OCI-LY7 (cell line): Measurements from ENCODE around the gene CCT8. TPM values are rescaled to one million over a fixed set of nuclear protein-coding genes. Genes with fewer than 3 reads are reported as not detected.

Experiments
- BruUV-seq: library from RNA; stranded (reverse); fragments of 400-500 nt; replicated peaks from 2 replicates; lab custom pipeline; 2021; lab: Mats Ljungman, UMichigan
- CTCF ChIA-PET: fragments of 300-600 bp; sonication (Branson Sonifier 250); formaldehyde crosslinking; loops from one replicate; lab custom pipeline; 2022; ENCODE audit warnings: antibody characterized with exemption; ENCODE audit not compliant: unreplicated experiment; lab: Charles Lee
- POLR2A ChIA-PET: fragments of 300-600 bp; sonication (Branson Sonifier 250); formaldehyde crosslinking; loops from one replicate; lab custom pipeline; 2022; ENCODE audit warnings: antibody characterized with exemption; lab: Charles Lee
- DNase-seq: peaks from one replicate; pipeline ENCODE4 v3.0.0-alpha.2; 2015; ENCODE audit warnings: low spot score
- H2AFZ ChIP-seq: fragments of 200-600 bp; sonication (generic), shearing (Covaris generic); 2 replicates; pipeline ENCODE4 v1.6.1; 2014; ENCODE audit warnings: mild to moderate bottlenecking, antibody characterized with exemption, low read length, moderate library complexity
- H3K27ac ChIP-seq: fragments of 200-600 bp; sonication (generic); 2 replicates; pipeline ENCODE4 v1.5.1; 2014; ENCODE audit warnings: mixed run types, low read depth, mild to moderate bottlenecking, moderate library complexity, low read length, inconsistent platforms; ENCODE audit not compliant: poor library complexity, severe bottlenecking
- H3K36me3 ChIP-seq: fragments of 200-600 bp; sonication (generic); 2 replicates; pipeline ENCODE4 v1.6.1; 2014; ENCODE audit warnings: mild to moderate bottlenecking, antibody characterized with exemption, low read length, moderate library complexity, mixed read lengths; ENCODE audit not compliant: insufficient read depth
- H3K4me1 ChIP-seq: fragments of 200-600 bp; sonication (generic); 2 replicates; pipeline ENCODE4 v1.5.1; 2014; ENCODE audit warnings: mild to moderate bottlenecking, low read length; ENCODE audit not compliant: insufficient read depth, poor library complexity, severe bottlenecking
- H3K4me2 ChIP-seq: fragments of 200-600 bp; sonication (generic); 2 replicates; pipeline ENCODE4 v1.6.1; 2014; ENCODE audit warnings: mild to moderate bottlenecking, low read length
- H3K4me3 ChIP-seq: fragments of 200-600 bp; sonication (generic); 2 replicates; pipeline ENCODE4 v1.5.1; 2014; ENCODE audit warnings: mild to moderate bottlenecking, low read depth, low read length; ENCODE audit not compliant: poor library complexity, severe bottlenecking
- H3K79me2 ChIP-seq: fragments of 200-600 bp; sonication (generic); 2 replicates; pipeline ENCODE4 v1.6.1; 2016; ENCODE audit warnings: low read depth, mild to moderate bottlenecking, low read length, moderate library complexity, mixed read lengths; ENCODE audit not compliant: insufficient read depth
- H3K9me2 ChIP-seq: fragments of 200-600 bp; sonication (generic); 2 replicates; pipeline ENCODE4 v1.6.1; 2016; ENCODE audit warnings: mild to moderate bottlenecking, low read length, mixed read lengths; ENCODE audit not compliant: insufficient read depth
- H3K9me3 ChIP-seq: fragments of 200-600 bp; sonication (generic); 2 replicates; pipeline ENCODE4 v1.6.1; 2014; ENCODE audit warnings: mild to moderate bottlenecking, mixed run types, low read length, mixed read lengths
- H4K20me1 ChIP-seq: fragments of 200-600 bp; sonication (generic); 2 replicates; pipeline ENCODE4 v1.6.1; 2014; ENCODE audit warnings: mild to moderate bottlenecking, antibody characterized with exemption, low read length, moderate library complexity, mixed read lengths; ENCODE audit not compliant: insufficient read depth
- CTCF ChIP-seq: fragments of 200-600 bp; sonication (generic); conservative IDR thresholded peaks from 2 replicates; pipeline ENCODE4 v1.5.1; 2014; ENCODE audit warnings: mild to moderate bottlenecking, antibody characterized with exemption, low read length, moderate library complexity, mixed read lengths
- EZH2phosphoT487 ChIP-seq: fragments of 200-600 bp; sonication (generic); IDR thresholded peaks from 2 replicates; pipeline ENCODE4 v1.6.1; 2018; ENCODE audit warnings: low read depth, borderline replicate concordance, mild to moderate bottlenecking, mixed run types, antibody characterized with exemption, low read length, moderate library complexity, mixed read lengths
- intact Hi-C: fragments of 100-400 bp; cut with micrococcal nuclease; formaldehyde crosslinking; loops from one replicate; pipeline ENCODE4 v1.10.0; 2022; ENCODE audit not compliant: unreplicated experiment
- total RNA-seq, 2 experiments: library from RNA; depleted of rRNA in 1 of 2; stranded (reverse); fragments of >200 nt in 1 of 2; shearing (Covaris generic) in 1 of 2; gene quantifications; 2 replicates each; pipeline ENCODE4 v1.2.3, GENCODE V29; 2014 to 2022

CCT8 gene
- total RNA-seq, 2 experiments from 2014 or later, result 229 to 375 TPM

GRCh38 chr21:29082046-29082815 lies 8.8 kb upstream of the CCT8 start:
- no peaks in the 10 kb centered on the region for H4K20me1 ChIP-seq
- H2AFZ ChIP-seq, result no peak overlapping the region
- H3K27ac ChIP-seq, result no peak overlapping the region
- no peak for DNase-seq
- no TSS peak for BruUV-seq
- TF ChIP-seq EZH2phosphoT487 (no peak), CTCF (no peak)
- no peaks in the 10 kb centered on the region for H3K9me3 ChIP-seq
- POLR2A ChIA-PET, result interaction anchor here (0.6 to 2.9 kb wide), 6 partner anchors 10 to 89 kb away, joined by 3 to 12 read pairs (median 4); no protein-coding TSS in a partner anchor
- no peaks in the 10 kb centered on the region; the same call in 1 of the 2 replicates for H3K79me2 ChIP-seq
- no peak overlapping the region for H3K4me3 ChIP-seq
- CTCF ChIA-PET, result no interaction called here
- H3K36me3 ChIP-seq, result no peaks in the 10 kb centered on the region
- H3K9me2 ChIP-seq, result no peaks in the 10 kb centered on the region
- no peak overlapping the region for H3K4me2 ChIP-seq
- peaks cover 24% of the 10 kb centered on the region for H3K4me1 ChIP-seq
- intact Hi-C loops, result no loop called here

GRCh38 chr21:29080454-29080941 lies 7.0 kb upstream of the CCT8 start:
- Histone ChIP-seq H2AFZ (no peak overlapping the region), H3K4me1 (peaks cover 27% of the 10 kb centered on the region), H3K4me3 (no peak overlapping the region), H3K4me2 (no peak overlapping the region), H3K27ac (no peak overlapping the region), H3K36me3 (no peaks in the 10 kb centered on the region), H3K9me3 (no peaks in the 10 kb centered on the region), H3K79me2 (no peaks in the 10 kb centered on the region; the same call in 1 of the 2 replicates), H4K20me1 (no peaks in the 10 kb centered on the region), H3K9me2 (no peaks in the 10 kb centered on the region)
- no TSS peak for BruUV-seq
- ChIA-PET CTCF (interaction anchor here (0.5 kb wide), 1 partner anchor 9 kb away, joined by 3 read pairs; no protein-coding TSS in a partner anchor), POLR2A (interaction anchor here (1.2 to 2.9 kb wide), 3 partner anchors 18 to 53 kb away, joined by 3 to 12 read pairs (median 3); no protein-coding TSS in a partner anchor)
- intact Hi-C loops, result no loop called here
- no peak for DNase-seq
- TF ChIP-seq CTCF (no peak), EZH2phosphoT487 (no peak)
